ENCODE measurements around the gene IL11RA. TPM values are rescaled to one million over a fixed set of nuclear protein-coding genes. Genes with fewer than 3 reads are reported as not detected.

Gene IL11RA
- total RNA-seq, 4 donors from 2014 or later, result 43.8 to 89.9 (median 56.5) TPM

GRCh38 chr9:34630402-34631154 is 21.4 kb upstream of the IL11RA start:
- Histone ChIP-seq H3K9me3 (no peaks in the 10 kb centered on the region), H3K27ac (no peak overlapping the region), H3K36me3 (no peaks in the 10 kb centered on the region), H3K27me3 (peaks cover 10% of the 10 kb centered on the region), H3K4me3 (replicated peaks in 1 of 3) (no peak overlapping the region), H3K4me1 (peaks cover 5 to 12% of the 10 kb centered on the region in 2 donors)
- no peak for TF ChIP-seq POLR2A (IDR thresholded peaks at IDR 0.05)
- TF ChIP-seq CTCF (IDR thresholded peaks at IDR 0.05), result no peak
- 23 to 37% methylated on average over 5 of the region's 5 CpGs for WGBS, 2 donors
- no peak for DNase-seq
- intact Hi-C loops (cut with DNase I), result loop anchor here (10.0 kb wide), 1 partner anchor 74 kb away; no protein-coding TSS in a partner anchor

GRCh38 chr9:34633166-34633565 is 18.8 kb upstream of the IL11RA start:
- no peaks in the 10 kb centered on the region for H3K36me3 ChIP-seq
- H3K4me1 ChIP-seq, result peaks cover 18 to 23% of the 10 kb centered on the region in 2 donors
- intact Hi-C loops (cut with DNase I), result loop anchor here (10.0 kb wide), 1 partner anchor 72 kb away; no protein-coding TSS in a partner anchor
- no peak for DNase-seq
- H3K27me3 ChIP-seq, result no peaks in the 10 kb centered on the region
- H3K4me3 ChIP-seq (replicated peaks in 1 of 3), result no peak overlapping the region
- H3K27ac ChIP-seq, result no peak overlapping the region
- H3K9me3 ChIP-seq, result no peaks in the 10 kb centered on the region
- WGBS, 2 donors, result 65 to 67% methylated on average over 5 of the region's 5 CpGs
- TF ChIP-seq POLR2A (IDR thresholded peaks at IDR 0.05) (no peak), CTCF (IDR thresholded peaks at IDR 0.05) (no peak)

- H3K4me3 ChIP-seq (replicated peaks in 1 of 3), result no peak overlapping the region
- peaks cover 16 to 22% of the 10 kb centered on the region in 2 donors for H3K4me1 ChIP-seq
- WGBS, 2 donors, result 11 to 16% methylated on average over 3 of the region's 3 CpGs
- peak; percentile 61 to 68 for DNase-seq
- H3K27ac ChIP-seq, result no peak overlapping the region
- no peaks in the 10 kb centered on the region for H3K9me3 ChIP-seq
- TF ChIP-seq CTCF (IDR thresholded peaks at IDR 0.05) (peak; percentile 43 to 88 (median 72)), POLR2A (IDR thresholded peaks at IDR 0.05) (no peak)
- H3K27me3 ChIP-seq, result no peaks in the 10 kb centered on the region
- intact Hi-C loops (cut with DNase I), result loop anchor here (10.0 kb wide), 1 partner anchor 71 kb away; no protein-coding TSS in a partner anchor
- H3K36me3 ChIP-seq, result no peaks in the 10 kb centered on the region
Observed at GRCh38 chr9:34633851-34634550, 18.0 kb upstream of the IL11RA start.

- Histone ChIP-seq H3K36me3 (no peaks in the 10 kb centered on the region), H3K27me3 (no peaks in the 10 kb centered on the region), H3K27ac (no peak overlapping the region), H3K4me1 (peaks cover 16 to 18% of the 10 kb centered on the region in 2 donors), H3K4me3 (replicated peaks in 1 of 3) (no peak overlapping the region), H3K9me3 (no peaks in the 10 kb centered on the region)
- WGBS, 2 donors, result 73 to 86% methylated on average over 3 of the region's 3 CpGs
- DNase-seq, result no peak
- intact Hi-C loops (cut with DNase I), result loop anchor here (10.0 kb wide), 1 partner anchor 70 kb away; no protein-coding TSS in a partner anchor
- TF ChIP-seq CTCF (IDR thresholded peaks at IDR 0.05) (no peak), POLR2A (IDR thresholded peaks at IDR 0.05) (no peak)
Observed at GRCh38 chr9:34634551-34635248, 17.3 kb upstream of the IL11RA start.
